Upper lobe of left lung (tissue), 4 donors: Measurements from ENCODE around the gene OLFML2B.

ENCODE experiments used
- EP300 ChIP-seq, 4 donors: sonication (generic); formaldehyde crosslinking; IDR thresholded peaks; one replicate each; pipeline ENCODE4 v1.5.1; 2017; ENCODE audit warnings: antibody characterized with exemption in 4 of 4, control low read depth in 2 of 4
- POLR2A ChIP-seq, 4 donors: fragments of 450-650 bp; IDR thresholded peaks; one replicate each; pipeline ENCODE4 v1.5.1; 2016 to 2017; ENCODE audit warnings: antibody characterized with exemption in 4 of 4, mild to moderate bottlenecking in 2 of 4
- POLR2AphosphoS5 ChIP-seq, 2 donors: sonication (generic); formaldehyde crosslinking; IDR thresholded peaks; one replicate each; pipeline ENCODE4 v1.5.1; 2017; ENCODE audit warnings: antibody characterized with exemption in 2 of 2
- TF ChIP-seq, protein P1 (sequence below), 6 experiments: fragments of 450-650 bp in 4 of 6; fragments of 200-600 bp in 2 of 6; sonication (generic) in 2 of 6; IDR thresholded peaks; one replicate each; pipeline ENCODE4 v1.5.1; 2016 to 2019; ENCODE audit warnings: antibody characterized with exemption in 6 of 6

DNA sequence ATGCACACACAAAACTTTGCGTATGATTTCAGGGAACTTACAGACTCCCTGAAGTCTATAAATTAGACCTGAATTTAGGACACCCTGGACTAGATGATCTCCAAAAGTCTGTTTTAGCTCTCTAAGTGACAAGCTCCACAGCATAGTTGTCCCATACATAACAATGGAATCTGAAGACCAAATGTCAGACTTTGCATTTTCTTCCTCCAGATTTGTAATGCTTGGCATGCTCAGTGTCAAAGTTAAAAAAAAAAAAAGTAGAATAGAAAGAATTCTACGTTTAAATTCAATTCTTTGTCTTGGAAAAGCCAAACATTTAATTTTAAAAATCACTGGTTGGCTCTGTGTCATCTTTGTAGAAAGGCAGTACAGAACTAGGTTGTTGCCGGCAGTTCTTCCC lies 66.7 kb downstream of the OLFML2B start:
- TF ChIP-seq, protein P1, sequence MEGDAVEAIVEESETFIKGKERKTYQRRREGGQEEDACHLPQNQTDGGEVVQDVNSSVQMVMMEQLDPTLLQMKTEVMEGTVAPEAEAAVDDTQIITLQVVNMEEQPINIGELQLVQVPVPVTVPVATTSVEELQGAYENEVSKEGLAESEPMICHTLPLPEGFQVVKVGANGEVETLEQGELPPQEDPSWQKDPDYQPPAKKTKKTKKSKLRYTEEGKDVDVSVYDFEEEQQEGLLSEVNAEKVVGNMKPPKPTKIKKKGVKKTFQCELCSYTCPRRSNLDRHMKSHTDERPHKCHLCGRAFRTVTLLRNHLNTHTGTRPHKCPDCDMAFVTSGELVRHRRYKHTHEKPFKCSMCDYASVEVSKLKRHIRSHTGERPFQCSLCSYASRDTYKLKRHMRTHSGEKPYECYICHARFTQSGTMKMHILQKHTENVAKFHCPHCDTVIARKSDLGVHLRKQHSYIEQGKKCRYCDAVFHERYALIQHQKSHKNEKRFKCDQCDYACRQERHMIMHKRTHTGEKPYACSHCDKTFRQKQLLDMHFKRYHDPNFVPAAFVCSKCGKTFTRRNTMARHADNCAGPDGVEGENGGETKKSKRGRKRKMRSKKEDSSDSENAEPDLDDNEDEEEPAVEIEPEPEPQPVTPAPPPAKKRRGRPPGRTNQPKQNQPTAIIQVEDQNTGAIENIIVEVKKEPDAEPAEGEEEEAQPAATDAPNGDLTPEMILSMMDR (IDR thresholded peaks at IDR 0.05): no peak
- TF ChIP-seq POLR2A (IDR thresholded peaks at IDR 0.05) (no peak), POLR2AphosphoS5 (IDR thresholded peaks at IDR 0.05) (no peak), EP300 (IDR thresholded peaks at IDR 0.05) (no peak)
